ENCODE measurements around the gene SOX13.

SOX13 gene

GRCh38 chr1:204130981-204131892 is 58.3 kb downstream of the SOX13 start:
- DNase-seq (ENCODE audit: low spot score), result no peak

DNA sequence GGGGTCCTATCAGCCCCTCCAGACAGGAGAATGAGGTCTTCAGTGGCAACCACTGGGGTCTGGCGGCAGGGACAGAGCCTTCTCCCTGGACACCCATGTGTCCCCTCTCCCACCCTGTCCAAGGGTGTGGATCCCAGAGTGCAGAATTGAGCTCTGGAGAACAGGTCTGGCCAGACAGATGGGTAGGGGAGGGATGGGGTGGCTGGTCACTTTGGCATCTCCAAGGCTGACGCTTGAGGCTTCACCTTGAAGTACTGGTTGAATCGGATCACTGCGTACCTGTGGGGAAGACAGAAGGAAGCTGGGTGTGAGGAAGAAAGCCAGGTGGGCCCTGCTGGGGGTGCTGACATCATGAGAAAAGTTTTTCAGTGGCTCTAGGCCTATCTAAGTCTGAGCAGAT is 59.1 kb downstream of the SOX13 start:
- no peak for DNase-seq (ENCODE audit: low spot score)

GRCh38 chr1:204132718-204133117 is 59.8 kb downstream of the SOX13 start:
- DNase-seq (ENCODE audit: low spot score), result no peak

DNA sequence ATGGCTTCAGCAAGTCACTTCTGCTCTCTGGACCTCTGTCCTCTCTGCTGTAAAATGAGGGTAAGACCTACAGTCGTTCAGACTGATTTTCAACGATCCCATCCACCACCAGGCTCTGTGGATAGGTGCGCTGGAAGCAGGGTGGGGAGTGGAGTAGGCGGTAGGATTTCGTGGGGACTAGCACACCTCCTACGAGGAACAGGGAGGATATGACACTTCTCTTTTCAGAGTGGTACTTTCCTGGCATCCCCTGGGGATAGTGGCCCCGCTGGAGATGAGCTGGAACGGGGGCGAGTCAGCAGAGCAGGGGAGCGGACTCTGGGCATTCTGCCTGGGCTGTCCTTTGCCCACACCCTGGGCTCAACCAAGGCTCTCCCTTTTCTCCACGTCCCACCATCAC is 61.2 kb downstream of the SOX13 start:
- DNase-seq (ENCODE audit: low spot score), result no peak

- DNase-seq (ENCODE audit: low spot score), result no peak
Measured at GRCh38 chr1:204136814-204137213, 63.9 kb downstream of the SOX13 start.

DNA sequence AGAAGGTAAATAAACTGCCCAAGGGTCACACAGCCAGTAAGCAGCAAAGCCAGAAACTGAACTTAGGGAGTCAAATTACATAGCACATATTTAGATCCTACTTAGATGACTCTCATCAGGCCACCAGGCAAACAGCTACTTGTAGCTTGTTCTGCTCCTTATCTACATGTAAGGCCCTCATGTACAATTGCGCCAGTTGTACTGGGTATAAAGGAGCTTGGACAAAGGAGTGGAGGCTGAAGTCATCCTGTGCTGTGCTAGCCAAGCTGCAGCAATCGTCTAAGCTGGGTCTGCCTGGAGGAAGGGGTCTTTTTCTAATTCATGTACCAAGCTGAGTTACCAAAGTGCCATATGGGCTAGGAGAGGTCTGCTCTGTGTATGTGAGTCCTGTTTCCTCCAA is 66.2 kb downstream of the SOX13 start:
- DNase-seq (ENCODE audit: low spot score), result no peak

GRCh38 chr1:204139952-204140351 is 67.0 kb downstream of the SOX13 start:
- no peak for DNase-seq (ENCODE audit: low spot score)

- no peak for DNase-seq (ENCODE audit: low spot score)
Measured at GRCh38 chr1:204141131-204141530, 68.2 kb downstream of the SOX13 start.

GRCh38 chr1:204142032-204142974 is 69.4 kb downstream of the SOX13 start:
- DNase-seq (ENCODE audit: low spot score), result no peak

GRCh38 chr1:204143276-204144041 is 70.5 kb downstream of the SOX13 start:
- no peak for DNase-seq (ENCODE audit: low spot score)

DNA sequence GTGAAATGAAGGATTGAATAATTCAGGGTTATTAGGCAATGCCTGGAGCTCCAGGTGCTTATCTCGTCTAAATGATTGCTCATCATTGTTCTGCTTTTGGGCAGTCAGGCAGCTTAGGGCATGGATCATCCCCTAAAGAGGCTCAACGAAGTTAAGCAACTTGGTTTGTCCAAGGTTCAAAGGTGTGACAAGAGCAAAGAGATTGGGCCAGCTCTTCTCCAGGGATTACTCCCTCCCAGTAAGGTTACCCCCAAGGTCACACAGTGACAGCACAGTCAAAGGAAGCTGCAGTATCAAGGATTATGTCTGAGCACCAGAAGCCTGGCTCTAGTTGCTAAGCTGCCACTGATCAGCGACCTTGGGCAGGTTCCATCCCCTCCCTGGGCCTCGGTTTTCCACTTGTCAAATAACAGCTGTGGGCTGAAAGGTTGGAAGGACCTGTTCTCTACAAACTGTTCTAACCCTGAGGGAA is 72.2 kb downstream of the SOX13 start:
- no peak for DNase-seq (ENCODE audit: low spot score)

DNA sequence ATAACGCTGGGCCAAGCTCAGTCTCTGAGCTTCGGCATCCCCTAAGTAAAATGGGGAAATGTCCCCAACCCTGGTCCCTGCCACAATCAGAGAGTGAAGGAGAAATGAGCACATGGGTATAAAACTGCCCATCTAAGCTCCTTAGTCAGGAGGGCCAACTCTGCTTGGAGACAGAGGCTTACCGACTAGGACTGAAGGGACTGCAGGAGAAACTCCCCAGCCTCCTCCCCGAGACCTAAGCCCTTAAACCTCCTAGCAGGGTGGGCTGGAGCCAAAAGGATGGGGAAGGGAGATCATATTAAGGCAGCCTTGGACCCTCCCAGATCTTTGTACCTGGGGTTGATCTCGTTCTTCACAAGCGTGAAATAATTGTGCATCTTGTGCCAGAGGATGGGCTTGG is 73.4 kb downstream of the SOX13 start:
- DNase-seq (ENCODE audit: low spot score), result no peak

- no peak for DNase-seq (ENCODE audit: low spot score)
Measured at GRCh38 chr1:204146965-204147364, 74.0 kb downstream of the SOX13 start.

DNA sequence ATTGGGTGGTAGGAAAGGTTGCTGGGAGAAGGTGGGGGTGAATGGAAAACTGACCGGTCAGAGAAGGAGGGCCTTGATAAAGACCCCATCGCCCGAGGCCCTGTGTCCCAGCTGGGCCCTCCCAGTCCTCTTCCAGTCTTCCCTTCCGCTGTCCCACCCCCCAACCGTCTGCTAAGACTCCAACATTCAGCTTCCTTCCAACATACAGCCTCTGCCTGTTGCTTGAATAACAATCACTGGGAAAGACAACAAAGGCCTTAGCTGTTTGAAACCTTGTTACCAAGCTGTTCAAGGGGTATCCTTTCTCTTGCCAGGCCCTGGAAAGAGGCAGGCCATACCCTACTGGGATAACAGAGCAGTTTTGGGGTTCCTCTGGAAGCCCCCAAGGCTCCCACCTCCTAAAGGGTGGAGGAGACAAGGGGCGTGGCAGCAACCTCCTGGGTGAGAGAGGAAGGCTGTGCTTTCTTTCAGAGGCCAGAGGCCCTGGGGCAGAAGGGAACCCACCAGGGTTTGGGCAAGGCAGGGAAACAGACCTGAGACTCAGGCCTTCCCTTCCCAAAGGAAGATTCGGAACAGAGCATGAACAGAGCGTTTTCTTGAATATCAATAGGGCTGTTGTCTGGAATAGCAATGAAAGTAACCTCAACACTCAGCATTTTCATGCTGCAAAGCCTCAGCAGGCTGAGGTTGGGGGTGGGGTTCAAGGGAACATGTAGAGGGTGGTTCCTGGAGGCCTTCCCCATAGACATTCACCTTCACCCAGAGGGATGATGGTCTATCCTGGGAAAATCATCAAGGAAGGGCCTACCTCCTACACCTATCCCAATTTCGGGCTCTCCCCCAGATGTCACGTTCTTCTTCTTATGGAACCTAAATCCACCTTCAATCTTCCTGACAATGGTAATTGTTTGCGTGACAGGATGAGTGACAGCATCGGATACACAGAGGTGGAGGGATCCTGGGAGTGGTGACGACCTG is 74.8 kb downstream of the SOX13 start:
- DNase-seq (ENCODE audit: low spot score), result no peak

DNA sequence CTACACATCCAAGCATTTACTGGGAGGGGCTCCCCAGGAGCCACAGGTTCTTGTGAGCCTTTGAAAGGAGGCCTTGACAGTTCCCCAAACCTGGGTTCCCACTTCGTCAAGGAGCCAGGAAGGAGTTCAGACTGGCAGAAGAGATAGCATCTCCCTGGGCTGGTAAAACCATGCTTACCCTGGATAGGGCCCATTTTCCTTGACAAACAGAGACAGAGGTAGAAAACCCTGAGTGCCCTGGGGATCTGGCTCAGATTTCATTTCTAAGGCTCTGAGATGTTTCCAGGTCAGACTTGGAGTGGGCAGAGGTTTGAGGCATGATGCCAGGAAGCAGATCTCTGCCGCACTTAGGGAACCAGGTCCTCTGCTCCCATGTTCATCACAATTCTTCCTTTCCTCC is 76.2 kb downstream of the SOX13 start:
- no peak for DNase-seq (ENCODE audit: low spot score)

DNA sequence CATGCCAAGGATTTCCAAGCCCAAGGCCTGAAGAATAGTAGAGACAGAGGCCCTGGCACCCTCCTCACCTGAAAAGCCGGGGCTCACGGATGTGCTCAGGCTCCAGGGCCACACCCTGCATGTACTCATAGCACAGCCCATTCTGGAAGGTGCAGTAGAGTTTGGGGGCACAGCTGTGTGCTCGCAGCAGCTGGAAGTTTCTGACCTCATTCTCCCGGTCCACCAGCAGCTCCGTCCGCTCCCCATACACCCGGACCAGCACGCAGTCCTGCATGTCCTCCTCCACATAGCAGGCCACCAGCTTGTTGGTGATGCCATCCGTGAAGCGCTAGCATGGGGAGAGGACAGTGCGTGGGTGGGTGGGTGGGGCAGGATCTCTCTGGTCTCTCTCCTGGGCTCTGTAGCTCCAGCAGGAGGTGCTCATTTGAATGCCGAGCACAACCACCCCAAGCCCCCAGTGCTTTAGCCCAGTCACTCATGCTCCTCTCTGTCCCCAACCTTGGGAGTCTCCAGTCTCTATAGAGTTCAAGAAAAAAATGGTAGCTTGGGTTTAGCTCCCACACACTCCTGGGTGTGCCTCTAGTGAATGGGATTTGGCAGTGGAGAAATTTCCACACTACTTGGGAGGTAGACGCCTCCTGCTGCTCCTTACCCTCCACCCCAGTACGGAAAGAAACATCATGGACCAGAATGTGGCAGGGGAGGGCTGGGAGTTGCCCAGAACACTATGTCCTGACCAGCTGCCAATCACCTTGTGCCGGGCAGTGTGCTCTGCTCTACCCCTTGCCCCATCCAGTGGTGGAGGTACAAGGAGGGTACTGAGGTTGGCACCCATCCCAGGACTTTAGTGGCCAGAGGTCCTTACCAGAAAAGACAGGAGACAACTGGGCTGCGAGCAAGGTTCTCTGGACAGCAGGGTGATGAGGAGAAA is 77.0 kb downstream of the SOX13 start:
- DNase-seq (ENCODE audit: low spot score), result no peak

- DNase-seq (ENCODE audit: low spot score), result no peak
Measured at GRCh38 chr1:204150702-204151551, 78.0 kb downstream of the SOX13 start.
